ENCODE results near the gene TTC21B. TPM values are rescaled to one million over a fixed set of nuclear protein-coding genes. Genes with fewer than 3 reads are reported as not detected.

The TTC21B gene
- total RNA-seq, 1 experiment from 2014 or later, result 20.8 TPM

GRCh38 chr2:165967746-165968145 is 14.2 kb upstream of the TTC21B start (continued):
- TF ChIP-seq, protein P1, sequence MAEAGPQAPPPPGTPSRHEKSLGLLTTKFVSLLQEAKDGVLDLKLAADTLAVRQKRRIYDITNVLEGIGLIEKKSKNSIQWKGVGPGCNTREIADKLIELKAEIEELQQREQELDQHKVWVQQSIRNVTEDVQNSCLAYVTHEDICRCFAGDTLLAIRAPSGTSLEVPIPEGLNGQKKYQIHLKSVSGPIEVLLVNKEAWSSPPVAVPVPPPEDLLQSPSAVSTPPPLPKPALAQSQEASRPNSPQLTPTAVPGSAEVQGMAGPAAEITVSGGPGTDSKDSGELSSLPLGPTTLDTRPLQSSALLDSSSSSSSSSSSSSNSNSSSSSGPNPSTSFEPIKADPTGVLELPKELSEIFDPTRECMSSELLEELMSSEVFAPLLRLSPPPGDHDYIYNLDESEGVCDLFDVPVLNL (CRISPR knock-in tag; IDR thresholded peaks at IDR 0.05; ENCODE audit: borderline replicate concordance, low read depth), result no peak
- TF ChIP-seq NFE2L1 (CRISPR knock-in tag; IDR thresholded peaks at IDR 0.05) (no peak), HMGA2 (CRISPR knock-in tag; IDR thresholded peaks at IDR 0.05) (no peak), CTCF (IDR thresholded peaks at IDR 0.05) (no peak), MYBL2 (CRISPR knock-in tag; IDR thresholded peaks at IDR 0.05) (no peak), JUN (CRISPR knock-in tag; IDR thresholded peaks at IDR 0.05) (no peak)
- TF ChIP-seq, protein P2, sequence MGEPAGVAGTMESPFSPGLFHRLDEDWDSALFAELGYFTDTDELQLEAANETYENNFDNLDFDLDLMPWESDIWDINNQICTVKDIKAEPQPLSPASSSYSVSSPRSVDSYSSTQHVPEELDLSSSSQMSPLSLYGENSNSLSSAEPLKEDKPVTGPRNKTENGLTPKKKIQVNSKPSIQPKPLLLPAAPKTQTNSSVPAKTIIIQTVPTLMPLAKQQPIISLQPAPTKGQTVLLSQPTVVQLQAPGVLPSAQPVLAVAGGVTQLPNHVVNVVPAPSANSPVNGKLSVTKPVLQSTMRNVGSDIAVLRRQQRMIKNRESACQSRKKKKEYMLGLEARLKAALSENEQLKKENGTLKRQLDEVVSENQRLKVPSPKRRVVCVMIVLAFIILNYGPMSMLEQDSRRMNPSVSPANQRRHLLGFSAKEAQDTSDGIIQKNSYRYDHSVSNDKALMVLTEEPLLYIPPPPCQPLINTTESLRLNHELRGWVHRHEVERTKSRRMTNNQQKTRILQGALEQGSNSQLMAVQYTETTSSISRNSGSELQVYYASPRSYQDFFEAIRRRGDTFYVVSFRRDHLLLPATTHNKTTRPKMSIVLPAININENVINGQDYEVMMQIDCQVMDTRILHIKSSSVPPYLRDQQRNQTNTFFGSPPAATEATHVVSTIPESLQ (CRISPR knock-in tag; IDR thresholded peaks at IDR 0.05), result no peak
- TF ChIP-seq, protein P3, sequence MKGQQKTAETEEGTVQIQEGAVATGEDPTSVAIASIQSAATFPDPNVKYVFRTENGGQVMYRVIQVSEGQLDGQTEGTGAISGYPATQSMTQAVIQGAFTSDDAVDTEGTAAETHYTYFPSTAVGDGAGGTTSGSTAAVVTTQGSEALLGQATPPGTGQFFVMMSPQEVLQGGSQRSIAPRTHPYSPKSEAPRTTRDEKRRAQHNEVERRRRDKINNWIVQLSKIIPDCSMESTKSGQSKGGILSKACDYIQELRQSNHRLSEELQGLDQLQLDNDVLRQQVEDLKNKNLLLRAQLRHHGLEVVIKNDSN (CRISPR knock-in tag; IDR thresholded peaks at IDR 0.05), result no peak

- H3K36me3 Mint-ChIP-seq, result no peaks in the 10 kb centered on the region
- DNase-seq (ENCODE audit: low spot score) (no peak), ATAC-seq (no peak)
- no peak overlapping the region for H3K4me3 Mint-ChIP-seq
- CTCF ChIA-PET, result no interaction called here
- no peaks in the 10 kb centered on the region for H3K4me1 Mint-ChIP-seq
- TF ChIP-seq GRHL2 (CRISPR knock-in tag; IDR thresholded peaks at IDR 0.05; ENCODE audit: insufficient replicate concordance, severe bottlenecking), result no peak
- TF ChIP-seq ZNF396 (CRISPR knock-in tag; IDR thresholded peaks at IDR 0.05; ENCODE audit: borderline replicate concordance), result no peak
- TF ChIP-seq, protein P4, sequence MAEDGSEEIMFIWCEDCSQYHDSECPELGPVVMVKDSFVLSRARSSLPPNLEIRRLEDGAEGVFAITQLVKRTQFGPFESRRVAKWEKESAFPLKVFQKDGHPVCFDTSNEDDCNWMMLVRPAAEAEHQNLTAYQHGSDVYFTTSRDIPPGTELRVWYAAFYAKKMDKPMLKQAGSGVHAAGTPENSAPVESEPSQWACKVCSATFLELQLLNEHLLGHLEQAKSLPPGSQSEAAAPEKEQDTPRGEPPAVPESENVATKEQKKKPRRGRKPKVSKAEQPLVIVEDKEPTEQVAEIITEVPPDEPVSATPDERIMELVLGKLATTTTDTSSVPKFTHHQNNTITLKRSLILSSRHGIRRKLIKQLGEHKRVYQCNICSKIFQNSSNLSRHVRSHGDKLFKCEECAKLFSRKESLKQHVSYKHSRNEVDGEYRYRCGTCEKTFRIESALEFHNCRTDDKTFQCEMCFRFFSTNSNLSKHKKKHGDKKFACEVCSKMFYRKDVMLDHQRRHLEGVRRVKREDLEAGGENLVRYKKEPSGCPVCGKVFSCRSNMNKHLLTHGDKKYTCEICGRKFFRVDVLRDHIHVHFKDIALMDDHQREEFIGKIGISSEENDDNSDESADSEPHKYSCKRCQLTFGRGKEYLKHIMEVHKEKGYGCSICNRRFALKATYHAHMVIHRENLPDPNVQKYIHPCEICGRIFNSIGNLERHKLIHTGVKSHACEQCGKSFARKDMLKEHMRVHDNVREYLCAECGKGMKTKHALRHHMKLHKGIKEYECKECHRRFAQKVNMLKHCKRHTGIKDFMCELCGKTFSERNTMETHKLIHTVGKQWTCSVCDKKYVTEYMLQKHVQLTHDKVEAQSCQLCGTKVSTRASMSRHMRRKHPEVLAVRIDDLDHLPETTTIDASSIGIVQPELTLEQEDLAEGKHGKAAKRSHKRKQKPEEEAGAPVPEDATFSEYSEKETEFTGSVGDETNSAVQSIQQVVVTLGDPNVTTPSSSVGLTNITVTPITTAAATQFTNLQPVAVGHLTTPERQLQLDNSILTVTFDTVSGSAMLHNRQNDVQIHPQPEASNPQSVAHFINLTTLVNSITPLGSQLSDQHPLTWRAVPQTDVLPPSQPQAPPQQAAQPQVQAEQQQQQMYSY (CRISPR knock-in tag; IDR thresholded peaks at IDR 0.05), result no peak
- TF ChIP-seq RELA (CRISPR knock-in tag; IDR thresholded peaks at IDR 0.05; ENCODE audit: borderline replicate concordance), result no peak
- no peak for TF ChIP-seq MLX (CRISPR knock-in tag; IDR thresholded peaks at IDR 0.05)
- no peaks in the 10 kb centered on the region for H3K9me3 Mint-ChIP-seq
- H3K27ac Mint-ChIP-seq, result no peak overlapping the region
- POLR2A ChIA-PET, result no interaction called here
- H3K27me3 Mint-ChIP-seq (ENCODE audit: low read depth), result no peaks in the 10 kb centered on the region
These were observed 8.2 kb upstream of the TTC21B start for GRCh38 chr2:165961818-165962217.

- Mint-ChIP-seq H3K4me3 (no peak overlapping the region), H3K27me3 (ENCODE audit: low read depth) (no peaks in the 10 kb centered on the region), H3K9me3 (peaks cover 6% of the 10 kb centered on the region), H3K36me3 (no peaks in the 10 kb centered on the region; the same call in 1 of the 2 replicates), H3K27ac (no peak overlapping the region), H3K4me1 (peaks cover 7% of the 10 kb centered on the region)
- CTCF ChIA-PET, result no interaction called here
- DNase-seq (ENCODE audit: low spot score) (no peak), ATAC-seq (no peak)
- POLR2A ChIA-PET, result no interaction called here
- TF ChIP-seq ZNF219 (CRISPR knock-in tag; IDR thresholded peaks at IDR 0.05; ENCODE audit: borderline replicate concordance), result no peak
- TF ChIP-seq, protein P5, sequence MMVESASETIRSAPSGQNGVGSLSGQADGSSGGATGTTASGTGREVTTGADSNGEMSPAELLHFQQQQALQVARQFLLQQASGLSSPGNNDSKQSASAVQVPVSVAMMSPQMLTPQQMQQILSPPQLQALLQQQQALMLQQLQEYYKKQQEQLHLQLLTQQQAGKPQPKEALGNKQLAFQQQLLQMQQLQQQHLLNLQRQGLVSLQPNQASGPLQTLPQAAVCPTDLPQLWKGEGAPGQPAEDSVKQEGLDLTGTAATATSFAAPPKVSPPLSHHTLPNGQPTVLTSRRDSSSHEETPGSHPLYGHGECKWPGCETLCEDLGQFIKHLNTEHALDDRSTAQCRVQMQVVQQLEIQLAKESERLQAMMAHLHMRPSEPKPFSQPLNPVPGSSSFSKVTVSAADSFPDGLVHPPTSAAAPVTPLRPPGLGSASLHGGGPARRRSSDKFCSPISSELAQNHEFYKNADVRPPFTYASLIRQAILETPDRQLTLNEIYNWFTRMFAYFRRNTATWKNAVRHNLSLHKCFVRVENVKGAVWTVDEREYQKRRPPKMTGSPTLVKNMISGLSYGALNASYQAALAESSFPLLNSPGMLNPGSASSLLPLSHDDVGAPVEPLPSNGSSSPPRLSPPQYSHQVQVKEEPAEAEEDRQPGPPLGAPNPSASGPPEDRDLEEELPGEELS (CRISPR knock-in tag; IDR thresholded peaks at IDR 0.05), result no peak
- no peak for TF ChIP-seq HMGA2 (CRISPR knock-in tag; IDR thresholded peaks at IDR 0.05)
- TF ChIP-seq SMAD4 (CRISPR knock-in tag; IDR thresholded peaks at IDR 0.05), result no peak
- TF ChIP-seq ATF1 (CRISPR knock-in tag; IDR thresholded peaks at IDR 0.05), result no peak
- no peak for TF ChIP-seq TP53 (CRISPR knock-in tag; IDR thresholded peaks at IDR 0.05)
- no peak for TF ChIP-seq NFATC4 (CRISPR knock-in tag; IDR thresholded peaks at IDR 0.05)
- TF ChIP-seq ZNF425 (CRISPR knock-in tag; conservative IDR thresholded peaks at IDR 0.05), result no peak
These were observed 5.8 kb upstream of the TTC21B start for GRCh38 chr2:165959371-165959770.
